Hepatic stellate cell (primary cell): ENCODE data around the gene PRKCH.
"Not testable (repeated sequence)": the region's sequence is repeated elsewhere in the genome, so short reads cannot be mapped to it uniquely, and the experiment has no call there.

Experiments used
- DNase-seq: peaks from one replicate; pipeline ENCODE4 v3.0.0; 2011; ENCODE audit warnings: low spot score

Gene PRKCH

GRCh38 chr14:61395115-61395725 is 73.8 kb downstream of the PRKCH start:
- DNase-seq, result no peak

GRCh38 chr14:61396279-61396678 is 74.9 kb downstream of the PRKCH start:
- DNase-seq, result no peak

- DNase-seq, result no peak
These were observed 75.3 kb downstream of the PRKCH start for GRCh38 chr14:61396694-61397093.

GRCh38 chr14:61397615-61398014 is 76.2 kb downstream of the PRKCH start:
- no peak for DNase-seq

- no peak for DNase-seq
These were observed 76.8 kb downstream of the PRKCH start for GRCh38 chr14:61398221-61398620.

- no peak for DNase-seq
These were observed 78.0 kb downstream of the PRKCH start for GRCh38 chr14:61399365-61399764.

- no peak for DNase-seq
These were observed 80.1 kb downstream of the PRKCH start for GRCh38 chr14:61401461-61401860.

GRCh38 chr14:61403411-61403810 is 82.0 kb downstream of the PRKCH start:
- DNase-seq, result no peak

- DNase-seq, result no peak
These were observed 83.3 kb downstream of the PRKCH start for GRCh38 chr14:61404637-61405036.

GRCh38 chr14:61406198-61406597 is 84.8 kb downstream of the PRKCH start:
- no peak for DNase-seq

- no peak for DNase-seq
These were observed 85.3 kb downstream of the PRKCH start for GRCh38 chr14:61406675-61407074.

- no peak for DNase-seq
These were observed 87.1 kb downstream of the PRKCH start for GRCh38 chr14:61408498-61408897.

GRCh38 chr14:61409782-61410181 is 88.4 kb downstream of the PRKCH start:
- no peak for DNase-seq

- DNase-seq, result not testable (repeated sequence)
These were observed 94.6 kb downstream of the PRKCH start for GRCh38 chr14:61415934-61416333.

GRCh38 chr14:61416591-61416990 is 95.2 kb downstream of the PRKCH start:
- no peak for DNase-seq

- no peak for DNase-seq
These were observed 95.8 kb downstream of the PRKCH start for GRCh38 chr14:61417141-61417540.

GRCh38 chr14:61417883-61418455 is 96.6 kb downstream of the PRKCH start:
- DNase-seq, result no peak

GRCh38 chr14:61418746-61419145 is 97.4 kb downstream of the PRKCH start:
- no peak for DNase-seq

GRCh38 chr14:61419201-61419600 is 97.8 kb downstream of the PRKCH start:
- DNase-seq, result no peak

- no peak for DNase-seq
These were observed 98.9 kb downstream of the PRKCH start for GRCh38 chr14:61420326-61420725.

- no peak for DNase-seq
These were observed 100.0 kb downstream of the PRKCH start for GRCh38 chr14:61421212-61421923.

- no peak for DNase-seq
These were observed 104.7 kb downstream of the PRKCH start for GRCh38 chr14:61426048-61426447.

GRCh38 chr14:61428261-61428660 is 106.9 kb downstream of the PRKCH start:
- no peak for DNase-seq

- no peak for DNase-seq
These were observed 107.9 kb downstream of the PRKCH start for GRCh38 chr14:61429316-61429715.
